OCI-LY1 (cell line): ENCODE measurements around the gene MAN1A2.

Experiments used
- CTCF ChIP-seq: fragments of 200-600 bp; sonication (generic), shearing (Covaris generic); IDR thresholded peaks from 2 replicates; pipeline ENCODE4 v1.5.1; 2017; ENCODE audit warnings: mild to moderate bottlenecking, antibody characterized with exemption, low read length, moderate library complexity, mixed read lengths
- EZH2 ChIP-seq: fragments of 200-600 bp; sonication (generic), shearing (Covaris generic); IDR thresholded peaks from 2 replicates; pipeline ENCODE4 v1.8.0; 2017; ENCODE audit warnings: borderline replicate concordance, mixed run types, mild to moderate bottlenecking, antibody characterized with exemption, low read length, moderate library complexity, mixed read lengths

- TF ChIP-seq CTCF (no peak), EZH2 (no peak)
Measured at GRCh38 chr1:117392771-117393170, 25.5 kb downstream of the MAN1A2 start.
